Suprapubic skin (tissue), 4 donors: ENCODE data around the gene AUTS2.

Experiments used
- EP300 ChIP-seq: sonication (generic); formaldehyde crosslinking; IDR thresholded peaks from one replicate; pipeline ENCODE4 v1.6.1; 2017; ENCODE audit warnings: antibody characterized with exemption
- POLR2A ChIP-seq, 2 donors: fragments of 450-650 bp; IDR thresholded peaks; one replicate each; pipeline ENCODE4 v1.6.1; 2017; ENCODE audit warnings: antibody characterized with exemption in 2 of 2, mild to moderate bottlenecking in 2 of 2, moderate library complexity in 2 of 2
- POLR2AphosphoS5 ChIP-seq, 3 donors: sonication (generic); formaldehyde crosslinking; IDR thresholded peaks; one replicate each; pipeline ENCODE4 v1.6.1; 2017; ENCODE audit warnings: antibody characterized with exemption in 3 of 3
- TF ChIP-seq, protein P1 (sequence below), 2 donors: fragments of 200-600 bp in 1 of 2; fragments of 450-650 bp in 1 of 2; sonication (generic) in 1 of 2; IDR thresholded peaks; one replicate each; pipeline ENCODE4 v1.5.1; 2016 to 2019; ENCODE audit warnings: antibody characterized with exemption in 2 of 2, mild to moderate bottlenecking in 1 of 2, moderate library complexity in 1 of 2

GRCh38 chr7:69703099-69703498 lies 104.8 kb downstream of the AUTS2 start:
- TF ChIP-seq, protein P1, sequence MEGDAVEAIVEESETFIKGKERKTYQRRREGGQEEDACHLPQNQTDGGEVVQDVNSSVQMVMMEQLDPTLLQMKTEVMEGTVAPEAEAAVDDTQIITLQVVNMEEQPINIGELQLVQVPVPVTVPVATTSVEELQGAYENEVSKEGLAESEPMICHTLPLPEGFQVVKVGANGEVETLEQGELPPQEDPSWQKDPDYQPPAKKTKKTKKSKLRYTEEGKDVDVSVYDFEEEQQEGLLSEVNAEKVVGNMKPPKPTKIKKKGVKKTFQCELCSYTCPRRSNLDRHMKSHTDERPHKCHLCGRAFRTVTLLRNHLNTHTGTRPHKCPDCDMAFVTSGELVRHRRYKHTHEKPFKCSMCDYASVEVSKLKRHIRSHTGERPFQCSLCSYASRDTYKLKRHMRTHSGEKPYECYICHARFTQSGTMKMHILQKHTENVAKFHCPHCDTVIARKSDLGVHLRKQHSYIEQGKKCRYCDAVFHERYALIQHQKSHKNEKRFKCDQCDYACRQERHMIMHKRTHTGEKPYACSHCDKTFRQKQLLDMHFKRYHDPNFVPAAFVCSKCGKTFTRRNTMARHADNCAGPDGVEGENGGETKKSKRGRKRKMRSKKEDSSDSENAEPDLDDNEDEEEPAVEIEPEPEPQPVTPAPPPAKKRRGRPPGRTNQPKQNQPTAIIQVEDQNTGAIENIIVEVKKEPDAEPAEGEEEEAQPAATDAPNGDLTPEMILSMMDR (IDR thresholded peaks at IDR 0.05): no peak
- TF ChIP-seq POLR2A (IDR thresholded peaks at IDR 0.05) (no peak), POLR2AphosphoS5 (IDR thresholded peaks at IDR 0.05) (no peak), EP300 (no peak)
